ENCODE data around the gene NOX5.

The NOX5 gene

GRCh38 chr15:68992696-68993095 is 21.8 kb upstream of the NOX5 start:
- no peak for DNase-seq

- no peak for DNase-seq
Measured at GRCh38 chr15:68993276-68993675, 21.2 kb upstream of the NOX5 start.

GRCh38 chr15:68994149-68994548 is 20.3 kb upstream of the NOX5 start:
- no peak for DNase-seq

- no peak for DNase-seq
Measured at GRCh38 chr15:68994981-68995761, 19.3 kb upstream of the NOX5 start.

- DNase-seq: no peak
Measured at GRCh38 chr15:68997050-68997449, 17.4 kb upstream of the NOX5 start.

- no peak for DNase-seq
Measured at GRCh38 chr15:68997930-68998777, 16.3 kb upstream of the NOX5 start.

- DNase-seq: no peak
Measured at GRCh38 chr15:68999091-68999490, 15.4 kb upstream of the NOX5 start.

GRCh38 chr15:69000091-69000490 is 14.4 kb upstream of the NOX5 start:
- no peak for DNase-seq

GRCh38 chr15:69000725-69001503 is 13.6 kb upstream of the NOX5 start:
- DNase-seq: no peak

- DNase-seq: no peak
Measured at GRCh38 chr15:69002783-69003182, 11.7 kb upstream of the NOX5 start.

- DNase-seq: no peak
Measured at GRCh38 chr15:69004011-69004410, 10.5 kb upstream of the NOX5 start.

- no peak for DNase-seq
Measured at GRCh38 chr15:69008056-69008455, 6.4 kb upstream of the NOX5 start.

- no peak for DNase-seq
Measured at GRCh38 chr15:69009341-69009740, 5.2 kb upstream of the NOX5 start.

- no peak for DNase-seq
Measured at GRCh38 chr15:69011641-69012040, 2.9 kb upstream of the NOX5 start.

- no peak for DNase-seq
Measured at GRCh38 chr15:69012761-69013364, 1.6 kb upstream of the NOX5 start.

- no peak for DNase-seq
Measured at GRCh38 chr15:69013726-69014406, 629 bp upstream of the NOX5 start.

- no peak for DNase-seq
Measured at GRCh38 chr15:69015591-69015990, 1.1 kb downstream of the NOX5 start.

- no peak for DNase-seq
Measured at GRCh38 chr15:69016021-69016595, 1.6 kb downstream of the NOX5 start.

GRCh38 chr15:69017978-69018377 is 3.5 kb downstream of the NOX5 start:
- no peak for DNase-seq

- DNase-seq: no peak
Measured at GRCh38 chr15:69018951-69019350, 4.5 kb downstream of the NOX5 start.

- DNase-seq: no peak
Measured at GRCh38 chr15:69021895-69022294, 7.4 kb downstream of the NOX5 start.

GRCh38 chr15:69025320-69025719 is 10.8 kb downstream of the NOX5 start:
- DNase-seq: no peak

Data from CD4-positive, alpha-beta T cell treated with Interferon gamma for 1 hour (primary cell).